LNCaP clone FGC (cell line): ENCODE data around the gene KCNJ9.

ENCODE experiments used
- DNase-seq: peaks from one replicate; pipeline ENCODE4 v3.0.0-alpha.2; 2011; ENCODE audit warnings: low read depth
- H3K4me3 ChIP-seq: 2 replicates; pipeline ENCODE4 v1.5.1; 2011; ENCODE audit warnings: mild to moderate bottlenecking, low read depth, low read length, control low read depth
- CTCF ChIP-seq: IDR thresholded peaks from 2 replicates; pipeline ENCODE4 v1.5.1; 2012; ENCODE audit warnings: mild to moderate bottlenecking; ENCODE audit not compliant: control insufficient read depth, insufficient read depth; ENCODE audit errors: extremely low read depth

Gene KCNJ9

GRCh38 chr1:160081261-160081936, at the start of gene KCNJ9:
Gene KCNJ9 (plus strand): TSS chr1:160081538. CDS start chr1:160084031, 2,493 bp downstream.
- H3K4me3 ChIP-seq: no peak within 1 kb of the TSS
- DNase-seq: no peak
- TF ChIP-seq CTCF: no peak

GRCh38 chr1:160032165-160032820, 49.0 kb upstream of the KCNJ9 start:
- no peak for DNase-seq
- no peak for TF ChIP-seq CTCF
- H3K4me3 ChIP-seq: peak overlapping the region; percentile 86

- no peak for TF ChIP-seq CTCF
- DNase-seq: no peak
- H3K4me3 ChIP-seq: no peak overlapping the region
These were observed 40.9 kb upstream of the KCNJ9 start for GRCh38 chr1:160040476-160040875.

GRCh38 chr1:160043543-160043942, 37.8 kb upstream of the KCNJ9 start:
- no peak overlapping the region for H3K4me3 ChIP-seq
- no peak for TF ChIP-seq CTCF
- no peak for DNase-seq

- DNase-seq: no peak
- no peak overlapping the region for H3K4me3 ChIP-seq
- no peak for TF ChIP-seq CTCF
These were observed 35.7 kb upstream of the KCNJ9 start for GRCh38 chr1:160045653-160046052.

GRCh38 chr1:160046494-160047110, 34.7 kb upstream of the KCNJ9 start:
- H3K4me3 ChIP-seq: no peak overlapping the region
- peak; percentile 45 for TF ChIP-seq CTCF
- DNase-seq: no peak
